Natural killer cell treated with Interleukin-12 subunit alpha and Interleukin-12 subunit beta and Interleukin-15 and Interleukin-18, amount 100 ng/mL, for 72 hours (primary cell): Measurements from ENCODE around the gene STMP1. TPM values are rescaled to one million over a fixed set of nuclear protein-coding genes. Genes with fewer than 3 reads are reported as not detected.
"Not testable (repeated sequence)": the region's sequence is repeated elsewhere in the genome, so short reads cannot be mapped to it uniquely, and the experiment has no call there.

Experiments used
- ATAC-seq, 2 donors: fragments of 150-1000 bp; cut with Tn5 transposase in 1 of 2; sonication (Bioruptor Pico), chemical (Tn5 transposase) in 1 of 2; 2 replicates each; pipeline ENCODE4 v1.10.0; 2021
- DNase-seq: peaks from one replicate; pipeline ENCODE4 v3.0.0; 2022; ENCODE audit warnings: low spot score
- H3K27ac Mint-ChIP-seq, 2 donors: 1 replicate in 1 of 2; 2 replicates in 1 of 2; pipeline ENCODE4 v1.8.0; 2022; ENCODE audit warnings: mixed read lengths in 2 of 2, mild to moderate bottlenecking in 1 of 2, moderate library complexity in 1 of 2
- H3K27me3 Mint-ChIP-seq, 2 donors: 1 replicate in 1 of 2; 2 replicates in 1 of 2; pipeline ENCODE4 v1.8.0; 2022; ENCODE audit warnings: mixed read lengths in 2 of 2
- H3K36me3 Mint-ChIP-seq: one replicate; pipeline ENCODE4 v1.8.0; 2022; ENCODE audit warnings: mixed read lengths
- H3K4me1 Mint-ChIP-seq, 2 donors: 1 replicate in 1 of 2; 2 replicates in 1 of 2; pipeline ENCODE4 v1.8.0; 2022; ENCODE audit warnings: low read depth in 2 of 2, mixed read lengths in 2 of 2, mild to moderate bottlenecking in 1 of 2
- H3K4me3 Mint-ChIP-seq: one replicate; pipeline ENCODE4 v1.8.0; 2022; ENCODE audit warnings: mixed read lengths
- H3K9me3 Mint-ChIP-seq: 2 replicates; pipeline ENCODE4 v1.8.0; 2022; ENCODE audit warnings: mixed read lengths
- total RNA-seq, 2 donors: library from RNA; stranded (reverse); gene quantifications; one replicate each; pipeline ENCODE4 v1.2.3, GENCODE V29; 2022

STMP1 gene
- total RNA-seq, 2 donors from 2014 or later: 17.3 to 20.0 TPM

GRCh38 chr7:135650831-135651573 is 11.3 kb upstream of the STMP1 start:
- DNase-seq (no peak), ATAC-seq (peak in 1 of 2 donors; percentile 62)
- Mint-ChIP-seq H3K4me1 (no peaks in the 10 kb centered on the region), H3K27ac (peak overlapping the region in 1 of 2 donors; percentile 36), H3K36me3 (peaks cover 7% of the 10 kb centered on the region), H3K27me3 (no peaks in the 10 kb centered on the region), H3K4me3 (no peak overlapping the region), H3K9me3 (no peaks in the 10 kb centered on the region)

GRCh38 chr7:135653340-135654080 is 8.8 kb upstream of the STMP1 start:
- no peaks in the 10 kb centered on the region for H3K36me3 Mint-ChIP-seq
- no peak overlapping the region for H3K4me3 Mint-ChIP-seq
- H3K27me3 Mint-ChIP-seq: no peaks in the 10 kb centered on the region
- no peaks in the 10 kb centered on the region for H3K4me1 Mint-ChIP-seq
- H3K9me3 Mint-ChIP-seq: no peaks in the 10 kb centered on the region
- H3K27ac Mint-ChIP-seq: no peak overlapping the region
- ATAC-seq (no peak), DNase-seq (no peak)

- no peak for DNase-seq
- no peak for ATAC-seq
- H3K36me3 Mint-ChIP-seq: peaks cover 5% of the 10 kb centered on the region
Measured at GRCh38 chr7:135658564-135658963, 3.8 kb upstream of the STMP1 start.

GRCh38 chr7:135659159-135659846 is 3.0 kb upstream of the STMP1 start:
- Mint-ChIP-seq H3K36me3 (peaks cover 5% of the 10 kb centered on the region), H3K9me3 (peaks cover 4% of the 10 kb centered on the region), H3K27ac (no peak overlapping the region), H3K27me3 (peaks cover 0 to 2% of the 10 kb centered on the region in 2 donors), H3K4me3 (no peak overlapping the region), H3K4me1 (peaks cover 16 to 20% of the 10 kb centered on the region in 2 donors)
- ATAC-seq (no peak), DNase-seq (no peak)

More at GRCh38 chr7:135658564-135658963, 3.8 kb upstream of the STMP1 start:
- peaks cover 0 to 2% of the 10 kb centered on the region in 2 donors for H3K27me3 Mint-ChIP-seq
- H3K9me3 Mint-ChIP-seq: peaks cover 4% of the 10 kb centered on the region
- H3K4me1 Mint-ChIP-seq: peaks cover 11 to 13% of the 10 kb centered on the region in 2 donors
- no peak overlapping the region for H3K4me3 Mint-ChIP-seq
- no peak overlapping the region for H3K27ac Mint-ChIP-seq

GRCh38 chr7:135661311-135662122 is 797 bp upstream of the STMP1 start:
- H3K4me1 Mint-ChIP-seq: peaks cover 27 to 34% of the 10 kb centered on the region in 2 donors
- peaks cover 4% of the 10 kb centered on the region for H3K9me3 Mint-ChIP-seq
- DNase-seq (no peak), ATAC-seq (peak in 1 of 2 donors; percentile 16)
- peak overlapping the region; percentile 94 to 95 for H3K27ac Mint-ChIP-seq
- H3K27me3 Mint-ChIP-seq: peaks cover 0 to 2% of the 10 kb centered on the region in 2 donors
- peak overlapping the region; percentile 100 for H3K4me3 Mint-ChIP-seq
- peaks cover 5% of the 10 kb centered on the region for H3K36me3 Mint-ChIP-seq

- DNase-seq: no peak
- peaks cover 0 to 2% of the 10 kb centered on the region in 2 donors for H3K27me3 Mint-ChIP-seq
- peak overlapping the region; percentile 100 for H3K4me3 Mint-ChIP-seq
- H3K27ac Mint-ChIP-seq: peak overlapping the region; percentile 94 to 95
- peaks cover 4% of the 10 kb centered on the region for H3K9me3 Mint-ChIP-seq
- H3K4me1 Mint-ChIP-seq: peaks cover 32 to 38% of the 10 kb centered on the region in 2 donors
- no peak for ATAC-seq
- H3K36me3 Mint-ChIP-seq: peaks cover 5% of the 10 kb centered on the region
Measured at GRCh38 chr7:135662123-135662372, 266 bp upstream of the STMP1 start.

- Mint-ChIP-seq H3K9me3 (peaks cover 6% of the 10 kb centered on the region), H3K36me3 (peaks cover 5% of the 10 kb centered on the region), H3K27me3 (peaks cover 0 to 2% of the 10 kb centered on the region in 2 donors), H3K27ac (peak overlapping the region; percentile 85 to 94), H3K4me3 (peak overlapping the region; percentile 84), H3K4me1 (peaks cover 37 to 38% of the 10 kb centered on the region in 2 donors)
- DNase-seq (no peak), ATAC-seq (peak; percentile 51 to 52)
Measured at GRCh38 chr7:135664046-135664589, 1.8 kb downstream of the STMP1 start.

- H3K27me3 Mint-ChIP-seq: no peaks in the 10 kb centered on the region
- no peak for DNase-seq
- H3K4me1 Mint-ChIP-seq: peaks cover 38 to 40% of the 10 kb centered on the region in 2 donors
- H3K36me3 Mint-ChIP-seq: peaks cover 5% of the 10 kb centered on the region
- H3K9me3 Mint-ChIP-seq: peaks cover 6% of the 10 kb centered on the region
- no peak for ATAC-seq
- peak overlapping the region; percentile 85 to 94 for H3K27ac Mint-ChIP-seq
- H3K4me3 Mint-ChIP-seq: no peak overlapping the region
Measured at GRCh38 chr7:135665042-135665441, 2.7 kb downstream of the STMP1 start.

- H3K4me3 Mint-ChIP-seq: no peak overlapping the region
- ATAC-seq (no peak), DNase-seq (no peak)
- peaks cover 6% of the 10 kb centered on the region for H3K9me3 Mint-ChIP-seq
- H3K4me1 Mint-ChIP-seq: peaks cover 38 to 40% of the 10 kb centered on the region in 2 donors
- H3K27me3 Mint-ChIP-seq: no peaks in the 10 kb centered on the region
- H3K36me3 Mint-ChIP-seq: peaks cover 5% of the 10 kb centered on the region
- peak overlapping the region in 1 of 2 donors; percentile 50 for H3K27ac Mint-ChIP-seq
Measured at GRCh38 chr7:135666156-135666555, 3.8 kb downstream of the STMP1 start.

GRCh38 chr7:135666846-135667245 is 4.5 kb downstream of the STMP1 start:
- ATAC-seq (no peak), DNase-seq (no peak)
- H3K4me3 Mint-ChIP-seq: no peak overlapping the region
- peaks cover 3% of the 10 kb centered on the region for H3K9me3 Mint-ChIP-seq
- peaks cover 5% of the 10 kb centered on the region for H3K36me3 Mint-ChIP-seq
- H3K27ac Mint-ChIP-seq: peak overlapping the region in 1 of 2 donors; percentile 50
- peaks cover 32 to 36% of the 10 kb centered on the region in 2 donors for H3K4me1 Mint-ChIP-seq
- H3K27me3 Mint-ChIP-seq: no peaks in the 10 kb centered on the region

- DNase-seq, H3K27ac Mint-ChIP-seq, H3K4me3 Mint-ChIP-seq, H3K27me3 Mint-ChIP-seq, ATAC-seq, H3K9me3 Mint-ChIP-seq, H3K36me3 Mint-ChIP-seq: not testable (repeated sequence)
- H3K4me1 Mint-ChIP-seq: peaks cover 29 to 33% of the 10 kb centered on the region in 2 donors
Measured at GRCh38 chr7:135667626-135668025, 5.3 kb downstream of the STMP1 start.

- H3K4me3 Mint-ChIP-seq: not testable (repeated sequence)
Measured at GRCh38 chr7:135668852-135669395, 6.6 kb downstream of the STMP1 start.

GRCh38 chr7:135669774-135670173 is 7.5 kb downstream of the STMP1 start:
- DNase-seq (no peak), ATAC-seq (no peak)
- no peak overlapping the region for H3K4me3 Mint-ChIP-seq
- H3K27me3 Mint-ChIP-seq: no peaks in the 10 kb centered on the region
- peaks cover 24 to 28% of the 10 kb centered on the region in 2 donors for H3K4me1 Mint-ChIP-seq
- H3K9me3 Mint-ChIP-seq: peaks cover 3% of the 10 kb centered on the region
- H3K36me3 Mint-ChIP-seq: no peaks in the 10 kb centered on the region
- no peak overlapping the region for H3K27ac Mint-ChIP-seq

More at GRCh38 chr7:135668852-135669395, 6.6 kb downstream of the STMP1 start:
- not testable (repeated sequence) for H3K36me3 Mint-ChIP-seq, DNase-seq, H3K9me3 Mint-ChIP-seq, H3K27me3 Mint-ChIP-seq, ATAC-seq, H3K27ac Mint-ChIP-seq
- H3K4me1 Mint-ChIP-seq: peaks cover 33 to 34% of the 10 kb centered on the region in 2 donors
